Astrocyte (in vitro differentiated cells and primary cell): ENCODE data around the gene RABGGTB. TPM values are rescaled to one million over a fixed set of nuclear protein-coding genes. Genes with fewer than 3 reads are reported as not detected.

ENCODE experiments used
- total RNA-seq: library from RNA; stranded (reverse); gene quantifications from 2 replicates; pipeline ENCODE4 v1.2.1, GENCODE V29; 2021

Gene RABGGTB
- total RNA-seq, 1 donor from 2014 or later = 108 TPM

Other genes starting within 250 kb of the RABGGTB start
- 1.6 and 2.2 TPM in 2 replicates for gene SLC44A5, start 175.1 kb upstream of the RABGGTB start, total RNA-seq
- gene ACADM, start 61.5 kb upstream of the RABGGTB start, total RNA-seq = 29.6 and 30.1 TPM in 2 replicates
- 0.34 and 0.43 TPM in 2 replicates for gene MSH4, start 10.6 kb downstream of the RABGGTB start, total RNA-seq
- not detected in 2 replicates for gene ASB17, start 146.1 kb downstream of the RABGGTB start, total RNA-seq